Measurements from ENCODE around the gene CCNL1.

The CCNL1 gene

GRCh38 chr3:157117875-157118654, 41.9 kb downstream of the CCNL1 start:
- H3K4me2 ChIP-seq (ENCODE audit: low read depth, low read length, poor library complexity, severe bottlenecking): no peak overlapping the region
- no peaks in the 10 kb centered on the region for H3K9me2 ChIP-seq (replicated peaks; ENCODE audit: low read depth, low read length)
- no peak for TF ChIP-seq EZH2phosphoT487 (IDR thresholded peaks at IDR 0.05; ENCODE audit: borderline replicate concordance)
- TF ChIP-seq, protein P1, sequence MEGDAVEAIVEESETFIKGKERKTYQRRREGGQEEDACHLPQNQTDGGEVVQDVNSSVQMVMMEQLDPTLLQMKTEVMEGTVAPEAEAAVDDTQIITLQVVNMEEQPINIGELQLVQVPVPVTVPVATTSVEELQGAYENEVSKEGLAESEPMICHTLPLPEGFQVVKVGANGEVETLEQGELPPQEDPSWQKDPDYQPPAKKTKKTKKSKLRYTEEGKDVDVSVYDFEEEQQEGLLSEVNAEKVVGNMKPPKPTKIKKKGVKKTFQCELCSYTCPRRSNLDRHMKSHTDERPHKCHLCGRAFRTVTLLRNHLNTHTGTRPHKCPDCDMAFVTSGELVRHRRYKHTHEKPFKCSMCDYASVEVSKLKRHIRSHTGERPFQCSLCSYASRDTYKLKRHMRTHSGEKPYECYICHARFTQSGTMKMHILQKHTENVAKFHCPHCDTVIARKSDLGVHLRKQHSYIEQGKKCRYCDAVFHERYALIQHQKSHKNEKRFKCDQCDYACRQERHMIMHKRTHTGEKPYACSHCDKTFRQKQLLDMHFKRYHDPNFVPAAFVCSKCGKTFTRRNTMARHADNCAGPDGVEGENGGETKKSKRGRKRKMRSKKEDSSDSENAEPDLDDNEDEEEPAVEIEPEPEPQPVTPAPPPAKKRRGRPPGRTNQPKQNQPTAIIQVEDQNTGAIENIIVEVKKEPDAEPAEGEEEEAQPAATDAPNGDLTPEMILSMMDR (conservative IDR thresholded peaks at IDR 0.05; ENCODE audit: low read length): no peak
- no peaks in the 10 kb centered on the region for H3K36me3 ChIP-seq (ENCODE audit: insufficient read depth, low read length)
- H2AFZ ChIP-seq (ENCODE audit: low read length): no peak overlapping the region
- no peak overlapping the region for H3K4me3 ChIP-seq (ENCODE audit: low read length, poor library complexity, severe bottlenecking)
- H3K9ac ChIP-seq (ENCODE audit: low read depth, low read length, poor library complexity, severe bottlenecking): no peak overlapping the region
- H3K4me1 ChIP-seq (ENCODE audit: insufficient read depth, low read length, poor library complexity, severe bottlenecking): no peaks in the 10 kb centered on the region
- no peaks in the 10 kb centered on the region for H3K79me2 ChIP-seq (ENCODE audit: insufficient read depth, low read length)
- no peaks in the 10 kb centered on the region for H3K27me3 ChIP-seq (ENCODE audit: insufficient read depth, low read length, poor library complexity, severe bottlenecking)
- H4K20me1 ChIP-seq (ENCODE audit: insufficient read depth, low read length, poor library complexity, severe bottlenecking): no peaks in the 10 kb centered on the region
- no peaks in the 10 kb centered on the region for H3K9me3 ChIP-seq (ENCODE audit: insufficient read depth, low read depth, low read length)
- H3F3A ChIP-seq (ENCODE audit: low read depth): no peaks in the 10 kb centered on the region

- Histone ChIP-seq H3F3A (ENCODE audit: low read depth) (no peaks in the 10 kb centered on the region), H3K9ac (ENCODE audit: low read depth, low read length, poor library complexity, severe bottlenecking) (no peak overlapping the region), H3K27me3 (ENCODE audit: insufficient read depth, low read length, poor library complexity, severe bottlenecking) (no peaks in the 10 kb centered on the region), H2AFZ (ENCODE audit: low read length) (no peak overlapping the region), H3K36me3 (ENCODE audit: insufficient read depth, low read length) (no peaks in the 10 kb centered on the region), H4K20me1 (ENCODE audit: insufficient read depth, low read length, poor library complexity, severe bottlenecking) (no peaks in the 10 kb centered on the region), H3K4me3 (ENCODE audit: low read length, poor library complexity, severe bottlenecking) (no peak overlapping the region), H3K9me2 (replicated peaks; ENCODE audit: low read depth, low read length) (no peaks in the 10 kb centered on the region), H3K79me2 (ENCODE audit: insufficient read depth, low read length) (no peaks in the 10 kb centered on the region), H3K9me3 (ENCODE audit: insufficient read depth, low read depth, low read length) (no peaks in the 10 kb centered on the region), H3K4me2 (ENCODE audit: low read depth, low read length, poor library complexity, severe bottlenecking) (no peak overlapping the region), H3K4me1 (ENCODE audit: insufficient read depth, low read length, poor library complexity, severe bottlenecking) (no peaks in the 10 kb centered on the region)
- TF ChIP-seq, protein P1 (conservative IDR thresholded peaks at IDR 0.05; ENCODE audit: low read length): no peak
- TF ChIP-seq EZH2phosphoT487 (IDR thresholded peaks at IDR 0.05; ENCODE audit: borderline replicate concordance): no peak
These were observed 42.7 kb downstream of the CCNL1 start for GRCh38 chr3:157117206-157117605.

- TF ChIP-seq, protein P1 (conservative IDR thresholded peaks at IDR 0.05; ENCODE audit: low read length): no peak
- no peak for TF ChIP-seq EZH2phosphoT487 (IDR thresholded peaks at IDR 0.05; ENCODE audit: borderline replicate concordance)
- H3K4me1 ChIP-seq (ENCODE audit: insufficient read depth, low read length, poor library complexity, severe bottlenecking): no peaks in the 10 kb centered on the region
- H3K4me3 ChIP-seq (ENCODE audit: low read length, poor library complexity, severe bottlenecking): no peak overlapping the region
- H3K79me2 ChIP-seq (ENCODE audit: insufficient read depth, low read length): no peaks in the 10 kb centered on the region
- H3K36me3 ChIP-seq (ENCODE audit: insufficient read depth, low read length): no peaks in the 10 kb centered on the region
- no peaks in the 10 kb centered on the region for H3F3A ChIP-seq (ENCODE audit: low read depth)
- no peak overlapping the region for H3K4me2 ChIP-seq (ENCODE audit: low read depth, low read length, poor library complexity, severe bottlenecking)
- no peak overlapping the region for H2AFZ ChIP-seq (ENCODE audit: low read length)
- H3K9me3 ChIP-seq (ENCODE audit: insufficient read depth, low read depth, low read length): no peaks in the 10 kb centered on the region
- H3K9ac ChIP-seq (ENCODE audit: low read depth, low read length, poor library complexity, severe bottlenecking): no peak overlapping the region
- no peaks in the 10 kb centered on the region for H3K9me2 ChIP-seq (replicated peaks; ENCODE audit: low read depth, low read length)
- H4K20me1 ChIP-seq (ENCODE audit: insufficient read depth, low read length, poor library complexity, severe bottlenecking): no peaks in the 10 kb centered on the region
- no peaks in the 10 kb centered on the region for H3K27me3 ChIP-seq (ENCODE audit: insufficient read depth, low read length, poor library complexity, severe bottlenecking)
These were observed 43.9 kb downstream of the CCNL1 start for GRCh38 chr3:157116017-157116416.

All from Loucy (cell line).